T1000 (cell line): ENCODE results near the gene FAR1.
"Not testable (repeated sequence)": the region's sequence is repeated elsewhere in the genome, so short reads cannot be mapped to it uniquely, and the experiment has no call there.

Experiments used
- DNase-seq: peaks from one replicate; lab custom pipeline; 2025; ENCODE audit warnings: mixed read lengths; lab: John Stamatoyannopoulos, UW

Gene FAR1, protein sequence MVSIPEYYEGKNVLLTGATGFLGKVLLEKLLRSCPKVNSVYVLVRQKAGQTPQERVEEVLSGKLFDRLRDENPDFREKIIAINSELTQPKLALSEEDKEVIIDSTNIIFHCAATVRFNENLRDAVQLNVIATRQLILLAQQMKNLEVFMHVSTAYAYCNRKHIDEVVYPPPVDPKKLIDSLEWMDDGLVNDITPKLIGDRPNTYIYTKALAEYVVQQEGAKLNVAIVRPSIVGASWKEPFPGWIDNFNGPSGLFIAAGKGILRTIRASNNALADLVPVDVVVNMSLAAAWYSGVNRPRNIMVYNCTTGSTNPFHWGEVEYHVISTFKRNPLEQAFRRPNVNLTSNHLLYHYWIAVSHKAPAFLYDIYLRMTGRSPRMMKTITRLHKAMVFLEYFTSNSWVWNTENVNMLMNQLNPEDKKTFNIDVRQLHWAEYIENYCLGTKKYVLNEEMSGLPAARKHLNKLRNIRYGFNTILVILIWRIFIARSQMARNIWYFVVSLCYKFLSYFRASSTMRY

GRCh38 chr11:13668102-13668956 is at the start of gene FAR1:
TSS of gene FAR1 (plus strand) at chr11:13668668. CDS start at chr11:13694766, 26,098 bp downstream.
- peak; percentile 96 for DNase-seq

GRCh38 chr11:13620063-13620462 is 48.4 kb upstream of the FAR1 start:
- no peak for DNase-seq

GRCh38 chr11:13626818-13627217 is 41.6 kb upstream of the FAR1 start:
- not testable (repeated sequence) for DNase-seq

GRCh38 chr11:13628634-13629033 is 39.8 kb upstream of the FAR1 start:
- not testable (repeated sequence) for DNase-seq

GRCh38 chr11:13629779-13630178 is 38.7 kb upstream of the FAR1 start:
- no peak for DNase-seq

GRCh38 chr11:13635290-13635689 is 33.2 kb upstream of the FAR1 start:
- DNase-seq: no peak

DNA sequence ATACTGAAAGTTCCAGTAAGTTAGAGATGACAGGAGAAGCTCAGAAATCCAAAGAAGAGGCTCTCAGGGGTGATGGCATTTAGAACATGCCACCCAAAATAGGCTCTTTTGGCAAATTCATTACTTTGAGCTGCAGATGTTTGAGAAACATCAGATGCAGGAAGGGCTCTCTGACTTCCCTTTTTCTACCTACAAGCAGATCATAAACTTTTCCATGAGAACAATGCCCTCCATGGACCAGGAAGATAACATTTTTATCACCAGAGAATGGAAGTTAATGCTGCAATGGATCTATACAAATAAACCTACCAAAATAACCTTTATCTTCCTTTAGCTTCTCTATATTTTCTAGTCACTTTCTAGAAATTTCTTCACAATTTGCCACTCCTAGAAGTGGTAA is 32.7 kb upstream of the FAR1 start:
- no peak for DNase-seq

DNA sequence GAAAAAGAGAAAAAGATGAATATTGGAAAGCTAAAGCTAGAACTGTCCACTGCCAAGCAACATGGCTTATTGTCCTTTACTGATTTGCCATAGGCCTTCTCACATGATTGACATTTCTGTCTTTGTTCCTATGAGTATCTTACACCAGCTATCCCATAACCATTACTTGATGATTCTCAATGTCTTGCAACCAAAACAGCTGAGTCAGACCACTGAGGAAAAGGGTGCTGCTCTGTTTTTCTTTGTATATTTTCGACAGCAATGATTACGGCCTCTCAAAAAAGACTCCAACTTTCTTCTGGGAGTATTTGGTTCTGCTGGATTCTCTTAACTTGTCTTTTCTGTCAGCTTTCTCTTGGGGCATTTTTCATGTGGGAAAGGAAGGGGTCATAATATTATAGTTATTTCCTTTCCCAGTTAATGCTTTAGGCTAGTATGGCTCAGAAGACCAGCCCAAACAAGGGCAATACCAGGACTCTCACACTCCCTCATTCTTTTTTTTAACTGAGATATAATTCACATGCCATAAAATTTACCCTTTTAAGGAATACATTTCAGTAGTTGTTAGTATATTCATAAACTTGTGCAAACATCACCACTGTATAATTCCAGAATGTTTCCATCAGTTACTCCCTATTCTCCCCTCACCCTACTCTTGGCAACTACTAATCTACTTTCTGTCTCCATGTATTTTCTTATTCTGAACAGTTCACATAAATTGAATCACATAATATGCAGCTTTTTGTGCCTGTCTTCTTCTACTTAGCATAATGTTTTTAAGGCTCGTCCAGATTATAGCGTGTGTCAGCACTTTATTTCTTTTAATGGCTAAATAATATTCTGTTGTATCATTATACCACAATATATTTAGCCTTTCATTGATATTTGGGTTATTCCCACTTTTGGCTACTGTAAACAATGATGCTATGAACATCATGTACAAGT is 31.1 kb upstream of the FAR1 start:
- DNase-seq: no peak

- DNase-seq: no peak
Measured at GRCh38 chr11:13638422-13638821, 30.0 kb upstream of the FAR1 start.

GRCh38 chr11:13644997-13645687 is 23.3 kb upstream of the FAR1 start:
- DNase-seq: no peak

DNA sequence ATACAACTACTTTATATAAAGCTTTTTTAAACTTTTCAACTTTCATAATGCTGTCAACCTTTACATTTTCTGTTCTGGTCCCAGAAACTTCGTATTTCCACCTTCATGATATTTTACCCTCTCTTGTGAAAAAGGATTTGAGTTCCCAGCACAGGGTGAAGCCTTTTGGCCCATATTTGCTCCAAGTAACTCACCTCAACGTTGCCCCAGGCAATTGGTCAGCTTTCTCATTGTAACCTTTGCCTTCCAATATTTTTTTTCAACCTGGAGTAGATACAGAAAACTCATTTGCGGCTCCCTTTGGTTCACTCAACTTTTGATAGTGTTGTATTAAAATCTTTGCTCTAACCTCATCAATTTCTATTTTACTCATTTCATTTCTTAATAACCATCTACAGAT is 21.1 kb upstream of the FAR1 start:
- DNase-seq: no peak

GRCh38 chr11:13649619-13650018 is 18.8 kb upstream of the FAR1 start:
- DNase-seq: no peak

DNA sequence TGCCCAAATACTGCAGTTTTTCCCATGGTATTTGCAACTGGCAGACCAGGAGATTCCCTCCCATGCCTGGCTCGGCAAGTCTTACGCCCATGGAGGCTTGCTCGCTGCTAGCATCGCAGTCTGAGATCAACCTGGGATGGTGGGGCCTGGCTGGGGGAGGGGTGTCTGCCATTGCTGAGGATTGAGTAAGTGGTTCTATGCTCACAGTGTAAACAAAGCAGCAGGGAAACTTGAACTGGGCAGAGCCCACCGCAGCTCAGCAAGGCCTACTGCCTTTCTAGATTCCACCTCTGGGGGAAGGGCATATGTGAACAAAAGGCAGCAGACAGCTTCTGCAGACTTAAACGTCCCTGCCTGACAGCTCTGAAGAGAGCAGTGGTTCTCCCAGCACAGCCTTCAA is 17.0 kb upstream of the FAR1 start:
- not testable (repeated sequence) for DNase-seq

- DNase-seq: no peak
Measured at GRCh38 chr11:13661074-13661623, 7.3 kb upstream of the FAR1 start.

DNA sequence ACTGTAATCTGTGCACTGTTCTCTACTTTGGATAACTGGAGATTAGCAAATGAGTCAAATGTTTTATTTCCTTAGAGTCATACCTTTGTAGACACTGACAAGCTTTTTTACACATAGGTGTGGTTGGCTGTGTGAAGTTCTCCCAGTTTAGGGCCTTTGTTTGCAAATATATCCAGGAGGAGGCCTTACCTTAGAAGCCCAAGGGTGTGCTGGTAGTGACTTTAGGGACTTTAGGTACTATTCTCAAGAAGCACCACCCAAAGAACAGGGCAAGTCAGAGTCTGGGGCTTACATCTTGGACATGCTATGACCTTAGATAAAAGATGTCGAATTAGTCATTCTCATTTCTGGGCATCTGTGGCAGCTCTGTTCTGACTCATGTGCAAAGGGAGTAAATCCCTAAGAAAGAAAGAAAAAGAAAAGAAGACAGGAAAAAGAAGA is 4.8 kb upstream of the FAR1 start:
- no peak for DNase-seq

DNA sequence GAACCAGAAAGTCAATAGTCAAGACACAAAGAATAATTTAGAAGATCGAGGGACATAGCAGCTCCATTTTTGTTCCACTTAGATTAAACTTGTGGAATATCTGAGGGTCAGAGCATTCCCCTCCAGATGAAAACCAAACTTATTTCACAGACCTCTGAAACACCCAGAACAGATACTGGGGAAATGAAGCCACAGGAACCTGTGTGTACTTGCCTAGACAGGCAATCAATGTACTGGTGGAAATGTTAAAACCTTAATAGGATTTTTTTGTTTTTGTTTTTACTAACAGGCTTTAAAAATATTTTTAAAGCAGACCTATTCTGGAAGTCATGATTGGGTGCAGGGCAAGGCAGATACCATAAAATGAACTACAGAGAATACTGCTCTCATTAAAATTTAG is 4.1 kb upstream of the FAR1 start:
- no peak for DNase-seq

- DNase-seq: no peak
Measured at GRCh38 chr11:13666708-13667107, 1.8 kb upstream of the FAR1 start.

- DNase-seq: no peak
Measured at GRCh38 chr11:13667245-13667644, 1.2 kb upstream of the FAR1 start.

GRCh38 chr11:13667795-13668101 is 720 bp upstream of the FAR1 start:
- no peak for DNase-seq

DNA sequence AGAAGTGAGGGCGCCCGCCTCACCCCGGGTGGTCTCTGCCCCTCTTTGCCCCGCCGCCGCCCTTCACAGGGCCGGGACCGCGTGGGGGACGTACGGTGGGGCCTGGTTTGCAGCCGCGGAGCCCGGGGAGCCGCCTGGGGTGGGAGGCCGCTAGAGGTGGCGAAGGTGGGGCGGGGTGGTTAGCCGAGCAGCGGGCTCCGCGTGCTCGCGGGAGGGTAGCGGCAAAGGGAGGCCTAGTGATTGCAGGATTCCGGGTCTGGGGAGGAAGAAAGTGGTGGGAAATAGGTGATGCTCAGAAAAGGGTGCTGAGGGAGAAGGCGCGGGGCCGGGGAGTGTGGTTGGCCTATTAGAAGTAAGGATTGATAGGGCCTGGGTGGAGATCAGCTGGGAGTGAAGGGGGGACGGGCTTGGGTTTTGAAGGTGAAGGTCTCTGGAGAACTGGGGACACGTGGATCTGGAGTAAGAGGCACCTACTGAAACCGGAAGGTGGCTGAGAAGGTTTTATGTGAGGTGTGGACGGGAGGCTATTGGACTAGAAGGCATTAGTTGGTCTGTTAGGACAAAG is 571 bp downstream of the FAR1 start:
- no peak for DNase-seq
